GM23338 (cell line): Measurements from ENCODE around the gene ACTN2. TPM values are rescaled to one million over a fixed set of nuclear protein-coding genes. Genes with fewer than 3 reads are reported as not detected.

Experiments used
- ATAC-seq: fragments of 200-7000 bp; cut with Tn5 transposase; 3 replicates; pipeline ENCODE4 v1.9.1; 2020
- DNase-seq: peaks from one replicate; pipeline ENCODE4 v3.0.0-alpha.2; 2015; ENCODE audit warnings: low spot score
- H2AFZ ChIP-seq: fragments of 200-600 bp; sonication (generic); 2 replicates; pipeline ENCODE4 v1.8.0; 2016; ENCODE audit warnings: antibody characterized with exemption, mild to moderate bottlenecking, moderate library complexity
- H3F3A ChIP-seq: fragments of 200-600 bp; sonication (generic); replicated peaks from 2 replicates; pipeline ENCODE4 v1.8.0; 2017; ENCODE audit warnings: antibody characterized with exemption, mixed run types, low read depth
- H3K27ac ChIP-seq: fragments of 200-600 bp; sonication (generic); 2 replicates; pipeline ENCODE4 v1.6.1; 2016; ENCODE audit warnings: low read depth
- H3K27me3 ChIP-seq: fragments of 200-600 bp; sonication (generic); 2 replicates; pipeline ENCODE4 v1.8.0; 2016; ENCODE audit warnings: mild to moderate bottlenecking, mixed run types, moderate library complexity; ENCODE audit not compliant: insufficient read depth
- H3K36me3 ChIP-seq: fragments of 200-600 bp; sonication (generic); 2 replicates; pipeline ENCODE4 v1.8.0; 2016; ENCODE audit warnings: mild to moderate bottlenecking; ENCODE audit not compliant: insufficient read depth
- H3K4me1 ChIP-seq: fragments of 200-600 bp; sonication (generic); 2 replicates; pipeline ENCODE4 v1.8.0; 2016; ENCODE audit warnings: mild to moderate bottlenecking, moderate library complexity; ENCODE audit not compliant: insufficient read depth
- H3K4me2 ChIP-seq: fragments of 200-600 bp; sonication (generic); 2 replicates; pipeline ENCODE4 v1.7.1; 2017; ENCODE audit warnings: mixed run types
- H3K4me3 ChIP-seq: fragments of 200-600 bp; sonication (generic); 2 replicates; pipeline ENCODE4 v1.6.1; 2016; ENCODE audit warnings: mixed run types
- H3K79me2 ChIP-seq: fragments of 200-600 bp; sonication (generic); replicated peaks from 2 replicates; pipeline ENCODE4 v1.8.0; 2017; ENCODE audit warnings: mild to moderate bottlenecking; ENCODE audit not compliant: insufficient read depth
- H3K9me2 ChIP-seq: fragments of 200-600 bp; sonication (generic); 2 replicates; pipeline ENCODE4 v1.8.0; 2017; ENCODE audit not compliant: insufficient read depth
- H4K20me1 ChIP-seq: fragments of 200-600 bp; sonication (generic); replicated peaks from 2 replicates; pipeline ENCODE4 v1.8.0; 2017; ENCODE audit warnings: mild to moderate bottlenecking; ENCODE audit not compliant: insufficient read depth
- H3K27ac Mint-ChIP-seq: 2 replicates; pipeline ENCODE4 v1.8.0; 2020; ENCODE audit warnings: inconsistent platforms, mild to moderate bottlenecking, moderate library complexity, mixed read lengths
- H3K27me3 Mint-ChIP-seq: 3 replicates; pipeline ENCODE4 v1.8.0; 2022; ENCODE audit warnings: low read depth, mild to moderate bottlenecking, moderate library complexity, mixed read lengths, inconsistent platforms; ENCODE audit not compliant: insufficient read depth, poor library complexity
- H3K36me3 Mint-ChIP-seq: 3 replicates; pipeline ENCODE4 v1.8.0; 2021; ENCODE audit warnings: low read depth, mild to moderate bottlenecking, inconsistent platforms, moderate library complexity, mixed read lengths
- H3K4me1 Mint-ChIP-seq: 3 replicates; pipeline ENCODE4 v1.8.0; 2020; ENCODE audit warnings: mild to moderate bottlenecking, inconsistent platforms, mixed read lengths
- H3K4me3 Mint-ChIP-seq: 3 replicates; pipeline ENCODE4 v1.8.0; 2021; ENCODE audit warnings: moderate library complexity, mild to moderate bottlenecking, inconsistent platforms, mixed read lengths
- H3K9me3 Mint-ChIP-seq: 3 replicates; pipeline ENCODE4 v1.8.0; 2020; ENCODE audit warnings: moderate library complexity, mild to moderate bottlenecking, inconsistent platforms, mixed read lengths
- CTCF ChIP-seq, 2 experiments: fragments of 200-600 bp in 1 of 2; sonication (generic) in 1 of 2; conservative IDR thresholded peaks; 2 replicates each; pipeline versions ENCODE4 v1.5.1 to v1.6.1; 2016 to 2017; ENCODE audit warnings: antibody characterized with exemption in 2 of 2, low read depth in 2 of 2, mild to moderate bottlenecking in 2 of 2, moderate library complexity in 1 of 2
- ETS1 ChIP-seq: IDR thresholded peaks from 2 replicates; pipeline ENCODE4 v1.6.1; 2016; ENCODE audit warnings: antibody characterized with exemption
- JUNB ChIP-seq: IDR thresholded peaks from one replicate; pipeline ENCODE4 v1.6.1; 2016; ENCODE audit warnings: antibody characterized with exemption; ENCODE audit not compliant: unreplicated experiment
- NANOG ChIP-seq: IDR thresholded peaks from 2 replicates; pipeline ENCODE4 v1.6.1; 2016; ENCODE audit warnings: antibody characterized with exemption, borderline replicate concordance
- REST ChIP-seq: IDR thresholded peaks from one replicate; pipeline ENCODE4 v1.6.1; 2018; ENCODE audit warnings: antibody characterized with exemption; ENCODE audit not compliant: unreplicated experiment
- ZNF462 ChIP-seq: fragments of 250-450 bp; sonication (Bioruptor Pico); IDR thresholded peaks from 2 replicates; pipeline ENCODE4 v1.5.0; 2020; ENCODE audit warnings: mild to moderate bottlenecking, moderate library complexity
- polyA plus RNA-seq: library from polyadenylated mRNA; unstranded; fragments of >200 nt; fragmentation: Nextera tagmentation; extraction: Ambion mirVana; gene quantifications from 2 replicates; pipeline ENCODE4 v1.2.1, GENCODE V29; 2016
- total RNA-seq: library from RNA; depleted of rRNA; stranded (reverse); fragments of >200 nt; shearing (Covaris generic); gene quantifications from 2 replicates; pipeline ENCODE4 v1.2.3, GENCODE V29; 2014

Gene ACTN2
- total and polyA plus RNA-seq, 2 experiments from 2014 or later, result 1.9 to 2.8 TPM

- no peaks in the 10 kb centered on the region for H3K27me3 ChIP-seq
- peak; percentile 48; the same call in 2 of the 3 replicates for ATAC-seq
- Mint-ChIP-seq H3K27me3 (no peaks in the 10 kb centered on the region), H3K9me3 (no peaks in the 10 kb centered on the region), H3K36me3 (no peaks in the 10 kb centered on the region), H3K4me1 (0 out of 3 replicates have a peak, but pooled peaks cover 2% of the 10 kb centered on the region), H3K4me3 (no peak overlapping the region), H3K27ac (0 out of 2 replicates have a peak overlapping the region, but pooled peaks have one; percentile 72)
- no peaks in the 10 kb centered on the region for H3F3A ChIP-seq
- H3K27ac ChIP-seq, result no peak overlapping the region
- H2AFZ ChIP-seq, result no peak overlapping the region
- H3K79me2 ChIP-seq, result no peaks in the 10 kb centered on the region
- H4K20me1 ChIP-seq, result 0 out of 2 replicates have a peak, but pooled peaks cover 3% of the 10 kb centered on the region
- peak; percentile 86 for DNase-seq
- H3K36me3 ChIP-seq, result no peaks in the 10 kb centered on the region
- TF ChIP-seq REST (no peak), ZNF462 (CRISPR knock-in tag) (no peak), NANOG (no peak), JUNB (no peak), ETS1 (no peak), CTCF (conservative IDR thresholded peaks at IDR 0.05; ENCODE audit: low read depth in 2 of 2) (peak; percentile 72 to 79)
- H3K4me1 ChIP-seq, result no peaks in the 10 kb centered on the region
- H3K4me3 ChIP-seq, result no peak overlapping the region
- H3K9me2 ChIP-seq, result no peaks in the 10 kb centered on the region
- no peak overlapping the region for H3K4me2 ChIP-seq
Observed at GRCh38 chr1:236759252-236759859, 73.1 kb downstream of the ACTN2 start.
